ENCODE measurements around the gene DGAT2L6.
"Not testable (repeated sequence)": the region's sequence is repeated elsewhere in the genome, so short reads cannot be mapped to it uniquely, and the experiment has no call there.

The DGAT2L6 gene

DNA sequence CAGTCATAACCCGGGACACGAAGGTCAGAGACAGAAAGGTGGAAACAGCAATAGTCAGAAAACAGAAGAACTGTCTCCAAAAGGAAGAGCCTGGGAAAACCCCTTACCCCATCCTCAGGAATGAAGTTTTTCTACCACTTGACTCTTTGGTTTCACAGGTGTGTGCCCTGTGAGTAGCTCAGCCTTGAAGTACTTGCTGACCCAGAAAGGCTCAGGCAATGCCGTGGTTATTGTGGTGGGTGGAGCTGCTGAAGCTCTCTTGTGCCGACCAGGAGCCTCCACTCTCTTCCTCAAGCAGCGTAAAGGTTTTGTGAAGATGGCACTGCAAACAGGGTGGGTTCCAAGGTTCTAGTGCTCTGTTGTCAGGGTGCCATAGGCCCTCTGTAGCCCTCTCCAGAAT lies 24.4 kb downstream of the DGAT2L6 start:
- no peak for DNase-seq

DNA sequence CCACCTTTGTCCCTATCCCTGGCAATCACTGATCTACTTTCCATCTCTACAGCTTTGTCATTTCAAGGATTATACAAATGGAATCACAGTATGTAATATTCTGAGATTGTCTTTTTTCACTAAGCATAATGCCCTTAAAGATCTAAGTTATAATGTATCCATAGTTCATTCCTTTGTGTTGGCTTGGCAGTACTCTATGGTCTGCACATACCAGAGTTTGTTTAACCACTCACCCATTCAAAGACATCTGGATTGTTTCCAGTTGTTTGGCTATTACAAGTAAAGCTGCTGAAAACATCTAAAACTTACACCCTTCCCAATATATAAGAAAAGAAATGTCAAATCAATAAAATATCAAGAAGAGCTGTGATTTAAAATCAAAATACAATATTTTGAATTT lies 31.2 kb downstream of the DGAT2L6 start:
- no peak for DNase-seq

DNA sequence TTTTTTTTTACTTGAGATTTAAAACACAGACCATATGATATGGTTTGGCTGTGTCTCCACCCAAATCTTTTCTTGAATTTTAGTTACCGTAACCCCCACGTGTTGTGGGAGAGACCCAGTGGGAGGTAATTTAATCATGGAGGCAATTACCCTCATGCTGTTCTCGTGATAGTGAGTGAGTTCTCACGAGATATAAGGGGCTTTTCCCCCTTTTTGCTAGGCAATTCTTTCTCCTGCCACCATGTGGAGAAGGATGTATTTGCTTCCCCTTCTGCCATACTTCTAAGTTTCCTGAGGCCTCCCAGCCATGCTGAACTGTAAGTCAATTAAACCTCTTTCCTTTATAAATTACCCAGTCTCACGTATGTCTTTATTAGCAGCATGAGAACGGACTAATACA lies 32.3 kb downstream of the DGAT2L6 start:
- DNase-seq = not testable (repeated sequence)

DNA sequence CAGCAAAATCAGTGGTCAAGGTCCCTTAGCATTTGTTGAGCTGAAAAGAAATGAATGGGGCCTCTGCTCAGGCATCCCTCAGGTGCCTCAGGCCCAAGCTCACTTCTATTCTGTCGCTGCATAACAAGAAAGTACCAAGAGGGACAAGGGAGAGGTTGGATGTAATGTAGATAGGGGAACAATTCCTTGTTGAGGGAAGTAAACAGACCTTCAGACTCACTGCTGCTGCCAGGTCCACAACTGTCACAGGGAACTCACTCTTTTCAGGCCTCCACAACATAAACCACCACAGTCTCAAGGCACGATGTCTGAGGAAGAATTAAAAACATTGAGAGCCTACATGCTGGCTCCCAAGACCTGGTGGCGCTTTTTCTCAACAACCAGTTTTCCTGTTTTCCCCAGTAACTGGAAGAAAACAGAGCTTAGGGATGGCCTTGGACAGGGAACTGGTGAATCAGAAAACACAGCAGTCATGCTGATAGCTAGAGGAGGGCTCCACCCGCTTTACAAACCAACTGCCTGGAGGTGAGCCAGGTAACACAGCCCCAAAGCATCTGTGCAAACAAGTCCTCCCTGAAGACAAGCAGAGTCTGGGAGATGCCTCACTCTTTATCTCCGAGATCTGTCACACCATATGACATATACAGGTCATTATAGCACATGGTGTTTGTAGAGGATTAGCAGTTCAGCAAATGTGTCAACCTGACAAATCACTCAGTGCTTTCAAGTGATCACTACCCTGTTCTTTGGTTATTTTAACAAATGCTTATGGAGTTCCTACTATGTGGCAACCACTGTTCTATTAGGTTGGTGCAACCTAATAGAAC lies 42.9 kb downstream of the DGAT2L6 start:
- DNase-seq = no peak

DNA sequence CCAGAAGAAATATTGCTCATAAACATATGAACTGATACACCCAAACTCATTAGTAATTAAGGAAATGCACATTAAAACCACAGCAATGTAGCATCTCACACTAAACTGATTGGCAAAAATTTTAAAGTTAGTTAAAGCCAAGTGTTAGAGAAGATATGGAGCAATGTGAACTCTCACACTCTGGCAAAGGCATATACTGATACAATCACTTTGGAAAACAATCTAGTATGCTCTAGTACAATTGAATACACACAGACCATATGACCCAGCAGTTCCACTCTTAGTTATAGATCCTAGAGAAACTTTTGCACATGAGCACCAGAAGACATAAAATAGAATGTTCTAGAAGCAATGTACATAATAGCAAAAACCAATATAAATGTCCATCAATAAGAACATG lies 48.8 kb downstream of the DGAT2L6 start:
- DNase-seq = no peak

DNA sequence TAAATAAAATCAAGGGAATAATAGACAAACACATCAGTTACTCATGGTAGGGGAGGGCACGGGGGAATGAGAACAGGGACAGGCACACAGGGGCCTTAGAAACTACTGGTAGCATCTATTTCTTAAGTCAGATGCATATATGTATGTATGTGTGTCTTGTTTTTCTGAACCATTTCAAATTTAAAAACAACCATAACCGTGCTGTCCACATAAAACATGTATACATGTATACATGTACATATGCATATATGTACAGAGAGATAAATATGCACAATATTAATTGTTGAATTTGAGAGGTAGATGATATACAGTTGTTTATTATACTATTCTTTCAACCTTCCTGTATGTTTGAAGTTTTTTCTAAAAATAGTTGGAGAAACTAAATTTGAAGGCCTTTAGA lies 49.4 kb downstream of the DGAT2L6 start:
- no peak for DNase-seq

DNA sequence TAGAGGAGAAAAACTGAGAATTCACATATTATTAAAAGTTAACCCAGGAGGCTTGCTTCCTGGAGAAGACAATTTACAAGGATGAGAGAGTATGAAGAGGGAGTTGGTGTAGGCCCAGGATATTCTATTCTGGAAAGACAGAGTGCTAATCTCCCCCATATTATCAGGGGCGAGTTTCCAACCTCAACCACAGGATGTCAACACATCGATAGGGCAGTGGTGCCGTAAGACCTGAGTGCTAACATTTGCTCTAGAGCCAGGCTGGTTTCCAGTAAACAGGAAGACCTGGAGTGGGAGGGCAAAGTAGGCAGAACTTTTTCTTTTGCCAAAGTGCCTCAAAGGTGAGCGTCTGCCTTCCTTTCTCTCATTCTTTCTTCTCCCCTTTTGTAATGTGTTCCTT lies 54.4 kb downstream of the DGAT2L6 start:
- DNase-seq = no peak

DNA sequence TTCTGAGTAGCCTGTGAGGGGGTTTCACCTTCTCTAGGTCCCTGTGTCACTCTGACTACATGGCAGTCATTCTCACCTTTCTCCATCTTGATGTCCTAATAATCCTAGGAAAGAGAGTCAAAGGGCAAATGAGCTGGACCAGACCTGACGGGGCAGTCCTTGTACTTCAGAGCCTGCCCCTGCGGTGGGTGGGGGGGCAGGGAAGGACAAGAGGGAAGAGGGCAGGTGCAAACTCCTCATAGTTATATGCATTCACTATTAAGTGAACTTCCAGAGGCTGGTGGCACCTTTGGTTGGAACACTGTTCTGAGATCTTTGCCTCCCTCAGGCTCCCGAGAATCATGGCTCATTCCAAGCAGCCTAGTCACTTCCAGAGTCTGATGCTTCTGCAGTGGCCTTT lies 57.1 kb downstream of the DGAT2L6 start, which contains the start of gene AWAT1:
Gene AWAT1 (plus strand): TSS at position 301 of the 400 bp plus-strand sequence. CDS start 41 bp downstream, at position 342.
- no peak for DNase-seq

DNA sequence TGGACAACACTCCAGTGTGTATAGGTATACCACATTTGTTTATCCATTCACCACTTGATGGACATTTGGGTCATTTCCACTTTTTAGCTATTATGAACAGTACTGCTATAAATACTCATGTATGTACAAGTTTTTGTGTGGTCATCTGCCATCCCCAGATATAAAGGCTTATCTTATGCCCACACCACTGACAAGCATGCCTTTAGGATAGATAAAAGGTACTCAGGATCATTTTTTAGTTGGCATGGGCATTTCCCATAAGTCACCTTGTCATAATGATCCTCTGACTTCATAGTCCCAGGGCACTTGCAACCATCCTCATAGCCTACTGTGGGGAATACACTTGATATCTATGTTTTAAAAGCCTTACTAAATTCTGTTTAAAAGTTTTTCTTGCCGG lies 63.5 kb downstream of the DGAT2L6 start:
- DNase-seq = no peak

DNA sequence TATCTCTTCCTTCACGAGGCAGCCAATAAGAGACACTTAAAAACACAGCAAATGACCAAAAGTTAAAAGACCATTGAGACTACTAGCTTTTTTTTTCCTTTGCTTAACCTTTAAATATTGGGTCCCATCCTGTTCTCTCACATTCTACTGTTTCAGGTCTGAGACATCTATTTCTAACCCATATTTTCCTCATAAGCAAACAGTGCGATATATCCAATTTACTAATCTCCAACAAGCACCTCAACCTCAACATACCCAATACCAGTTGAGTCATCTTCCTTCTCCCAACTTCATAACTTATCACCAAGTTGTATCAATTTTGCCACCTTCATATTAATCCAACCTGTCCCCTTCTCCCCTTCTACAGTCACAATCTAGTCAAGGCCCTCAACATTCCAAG lies 64.2 kb downstream of the DGAT2L6 start:
- DNase-seq = no peak

DNA sequence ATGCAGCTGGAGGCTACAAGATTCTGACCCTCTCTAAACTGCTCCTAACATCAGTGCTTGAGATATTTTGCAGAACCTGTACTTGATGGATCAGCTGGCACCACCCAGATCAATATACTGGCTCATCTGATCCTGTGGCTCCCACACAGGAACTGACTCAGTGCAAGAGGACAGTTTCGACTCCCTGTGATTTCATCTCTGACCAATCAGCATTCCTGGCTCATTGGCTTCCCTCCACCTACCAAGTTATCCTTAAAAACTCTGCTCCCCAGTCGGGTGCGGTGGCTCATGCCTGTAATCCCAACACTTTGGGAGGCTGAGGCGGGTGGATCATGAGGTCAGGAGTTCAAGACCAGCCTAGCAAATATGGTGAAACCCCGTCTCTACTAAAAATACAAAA lies 66.3 kb downstream of the DGAT2L6 start:
- DNase-seq = not testable (repeated sequence)

DNA sequence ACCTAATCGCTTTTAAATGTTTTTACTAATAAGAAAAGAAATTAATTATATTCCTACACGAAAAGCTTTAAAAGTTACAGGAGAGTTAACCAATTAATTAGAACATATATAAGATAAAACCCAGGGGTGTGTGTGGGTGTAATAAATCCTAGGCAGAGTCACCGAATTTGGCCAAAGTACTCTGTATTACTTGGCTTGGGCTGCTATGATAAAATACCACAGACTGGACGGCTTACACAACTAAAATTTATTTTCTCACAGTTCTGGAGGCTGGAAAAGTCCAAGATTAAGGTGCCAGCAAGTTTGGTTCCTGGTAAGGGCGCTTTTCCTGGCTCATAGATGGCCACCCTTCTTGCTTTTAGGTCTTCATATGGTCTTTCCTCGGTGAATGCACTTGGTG lies 67.6 kb downstream of the DGAT2L6 start:
- no peak for DNase-seq

DNA sequence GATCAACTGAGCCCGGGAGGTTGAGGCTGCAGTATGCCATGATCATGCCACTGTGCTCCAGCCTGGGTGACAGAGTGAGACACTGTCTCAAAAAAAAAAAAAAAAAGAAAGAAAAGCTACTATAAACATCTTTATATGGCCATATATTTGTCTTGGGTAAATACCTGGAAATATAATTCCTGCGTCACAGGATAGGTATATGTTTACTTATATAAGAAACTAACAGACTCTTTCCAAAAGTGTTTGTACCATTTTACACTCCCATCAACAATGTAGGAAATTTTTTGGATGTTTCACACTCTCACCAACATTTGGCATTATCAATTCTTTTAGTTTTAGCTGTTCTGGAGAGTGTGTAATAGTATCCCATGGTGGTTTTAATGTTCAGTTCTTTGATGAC lies 70.0 kb downstream of the DGAT2L6 start:
- DNase-seq = no peak

DNA sequence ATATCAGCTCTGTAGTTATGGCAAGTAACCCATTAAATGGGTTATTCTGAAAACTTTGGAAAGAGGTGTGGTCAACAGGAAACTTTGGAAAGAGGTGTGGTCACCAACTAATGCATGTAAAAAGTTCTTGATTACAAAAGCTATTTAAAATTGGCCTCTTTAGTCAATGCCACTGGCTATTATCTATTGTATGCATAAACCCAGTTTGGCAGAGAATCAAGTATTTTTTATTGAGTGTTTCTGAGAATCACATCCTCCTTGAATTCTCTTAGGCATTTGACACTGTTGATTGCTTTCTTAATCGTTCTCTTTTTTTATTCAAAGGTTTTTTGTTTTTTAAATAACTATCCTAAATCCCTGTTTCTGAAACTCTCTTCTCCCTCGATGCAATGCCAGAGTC lies 75.2 kb downstream of the DGAT2L6 start:
- no peak for DNase-seq

DNA sequence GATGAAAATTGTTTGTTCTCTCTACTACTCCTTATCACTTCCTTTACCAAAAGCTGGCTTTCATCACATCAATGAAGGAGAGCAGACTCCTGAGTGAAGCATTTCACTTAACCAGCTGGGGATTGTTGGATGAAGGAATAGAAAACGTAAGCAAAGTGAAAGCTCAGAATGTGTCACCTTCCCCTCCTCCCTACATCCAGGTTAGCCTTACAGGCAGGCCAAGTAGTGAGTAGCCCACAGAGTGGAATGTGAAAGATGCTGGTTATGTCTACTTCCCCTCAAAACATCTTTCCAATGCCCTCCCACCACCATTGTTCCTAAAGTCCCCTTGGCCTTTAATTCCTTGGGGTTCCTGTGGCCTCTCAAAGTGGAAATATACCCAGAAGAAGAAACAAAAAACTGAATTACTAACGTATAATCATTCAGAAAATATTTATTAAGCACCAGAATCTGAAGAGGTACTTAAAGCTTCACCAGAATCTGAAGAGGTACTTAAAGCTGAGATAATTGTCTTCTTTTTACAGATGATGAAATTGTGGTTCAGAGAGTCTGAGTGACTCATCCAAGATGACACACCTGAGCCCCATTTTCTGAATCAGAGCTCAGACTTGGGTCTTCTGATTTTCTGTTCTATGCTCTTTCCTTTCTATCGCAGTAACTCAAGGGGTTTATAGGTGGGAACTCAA lies 76.2 kb downstream of the DGAT2L6 start:
- DNase-seq = no peak

DNA sequence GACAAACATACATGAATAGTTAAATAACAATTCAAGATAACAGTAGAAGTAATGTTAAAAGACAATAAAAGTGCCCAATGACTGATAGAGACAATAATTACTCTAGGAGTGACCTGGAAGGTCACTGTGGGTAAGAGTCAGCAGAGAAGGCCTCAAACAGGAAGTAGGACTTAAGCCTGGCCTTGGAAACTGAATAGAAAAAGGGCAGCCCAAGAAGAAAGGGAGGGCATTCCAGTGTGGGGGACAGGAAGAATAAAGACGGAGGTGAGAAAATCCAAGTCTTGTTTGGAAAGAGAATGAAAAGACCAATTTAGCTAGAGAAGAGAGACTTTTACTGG lies 76.7 kb downstream of the DGAT2L6 start:
- no peak for DNase-seq

DNA sequence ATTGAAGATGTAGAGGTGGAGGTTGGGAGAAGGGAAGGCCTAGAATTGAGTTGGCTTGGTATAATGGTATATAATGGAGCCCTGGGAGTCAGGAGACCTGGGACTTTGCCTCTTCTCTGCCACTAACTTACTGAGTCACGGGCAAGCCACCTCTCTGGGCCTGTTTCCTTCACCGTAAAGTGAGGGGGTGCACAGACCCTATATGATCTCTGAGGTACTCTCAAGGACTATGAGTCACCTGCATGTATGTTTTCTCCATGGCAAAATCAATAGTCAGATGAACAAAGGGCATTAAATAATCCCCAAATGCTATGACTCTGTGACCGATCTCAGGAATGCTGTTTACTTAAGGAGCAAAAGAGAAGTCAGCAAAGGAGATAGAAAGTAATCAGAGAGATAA lies 77.6 kb downstream of the DGAT2L6 start:
- DNase-seq = no peak

Measured in stimulated activated CD4-positive, alpha-beta T cell treated with anti-CD3 and anti-CD28 coated beads, Interleukin-4, amount 100 ng/mL, for 24 hours (primary cell).